GM12878 (cell line): Measurements from ENCODE around the gene TBP. TPM values are rescaled to one million over a fixed set of nuclear protein-coding genes. Genes with fewer than 3 reads are reported as not detected.
A peak's percentile ranks its signal among the peaks of the same experiment; 100 is the strongest.

Source experiments
- ATAC-seq: fragments of 200-7000 bp; cut with Tn5 transposase; 3 replicates; pipeline ENCODE4 v1.9.1; 2020; ENCODE audit warnings: mild to moderate bottlenecking, moderate library complexity
- BruUV-seq: library from RNA; stranded (reverse); fragments of 400-500 nt; replicated peaks from 2 replicates; lab custom pipeline; 2021; lab: Mats Ljungman, UMichigan
- CTCF ChIA-PET: fragments of 300-600 bp; sonication (Branson Sonifier 250); formaldehyde crosslinking; extraction: SDS; loops from one replicate; lab custom pipeline; 2021; ENCODE audit warnings: inconsistent platforms; lab: Yijun Ruan, JAX
- POLR2A ChIA-PET: fragments of 350-600 bp; formaldehyde crosslinking; extraction: SDS; loops from one replicate; lab custom pipeline; 2021; ENCODE audit warnings: inconsistent platforms; lab: Charles Lee
- RAD21 ChIA-PET: fragments of 300-600 bp; sonication (Branson Sonifier 250); formaldehyde crosslinking; loops from one replicate; lab custom pipeline; 2023; ENCODE audit warnings: antibody characterized with exemption; ENCODE audit not compliant: unreplicated experiment; lab: Charles Lee
- SMC1A ChIA-PET: fragments of 300-600 bp; sonication (Branson Sonifier 250); formaldehyde crosslinking; loops from one replicate; lab custom pipeline; 2023; ENCODE audit not compliant: unreplicated experiment, uncharacterized antibody; lab: Charles Lee
- DNase-seq: peaks from one replicate; pipeline ENCODE4 v3.0.0-alpha.2; 2011; ENCODE audit warnings: low read depth, low spot score
- FAIRE-seq: peaks from 3 replicates; lab custom pipeline; 2011; peaks lifted over from hg19 to GRCh38; lab: Jason Lieb, UNC
- H2AFZ ChIP-seq: 2 replicates; pipeline ENCODE4 v1.6.0; 2011; ENCODE audit warnings: low read depth, low read length, control low read depth; ENCODE audit not compliant: control insufficient read depth
- H3K27ac ChIP-seq: 2 replicates; pipeline ENCODE4 v1.5.1; 2011; ENCODE audit warnings: control low read depth; ENCODE audit not compliant: control insufficient read depth, insufficient read depth
- H3K27me3 ChIP-seq, 2 experiments: replicated peaks in 1 of 2; 2 replicates each; pipeline versions ENCODE4 v1.6.0 to v1.6.1; 2011; ENCODE audit warnings: low read length in 1 of 2; ENCODE audit not compliant: control insufficient read depth in 2 of 2, insufficient read depth in 2 of 2
- H3K36me3 ChIP-seq, 2 experiments: 2 replicates each; pipeline ENCODE4 v1.5.1; 2011; ENCODE audit warnings: low read length in 1 of 2; ENCODE audit not compliant: control insufficient read depth in 2 of 2, insufficient read depth in 2 of 2
- H3K4me1 ChIP-seq: 2 replicates; pipeline ENCODE4 v1.6.1; 2011; ENCODE audit warnings: mild to moderate bottlenecking, low read length, moderate library complexity, mixed read lengths; ENCODE audit not compliant: control insufficient read depth, insufficient read depth
- H3K4me2 ChIP-seq: 2 replicates; pipeline ENCODE4 v1.6.0; 2011; ENCODE audit warnings: control low read depth; ENCODE audit not compliant: control insufficient read depth, insufficient read depth
- H3K4me3 ChIP-seq: fragments of 200-600 bp; sonication (generic); 2 replicates; pipeline ENCODE4 v1.5.1; 2016
- H3K79me2 ChIP-seq: 2 replicates; pipeline ENCODE4 v1.6.0; 2011; ENCODE audit warnings: low read length; ENCODE audit not compliant: control insufficient read depth, insufficient read depth
- H3K9ac ChIP-seq: 2 replicates; pipeline ENCODE4 v1.8.0; 2011; ENCODE audit warnings: low read length, control low read depth, mixed read lengths; ENCODE audit not compliant: control insufficient read depth, insufficient read depth
- H3K9me3 ChIP-seq: replicated peaks from 3 replicates; pipeline ENCODE4 v1.5.1; 2011; ENCODE audit warnings: mild to moderate bottlenecking, low read length; ENCODE audit not compliant: control insufficient read depth, insufficient read depth
- H4K20me1 ChIP-seq: 2 replicates; pipeline ENCODE4 v1.6.0; 2011; ENCODE audit not compliant: control insufficient read depth, insufficient read depth
- BCL3 ChIP-seq: IDR thresholded peaks from 2 replicates; pipeline ENCODE4 v1.6.1; 2011; ENCODE audit warnings: borderline replicate concordance, low read depth, mild to moderate bottlenecking, moderate library complexity, low read length; ENCODE audit not compliant: insufficient read depth, poor library complexity, severe bottlenecking
- NKRF ChIP-seq: fragments of 450-650 bp; conservative IDR thresholded peaks from 2 replicates; pipeline ENCODE4 v1.6.1; 2017; ENCODE audit warnings: mild to moderate bottlenecking, moderate library complexity
- WGBS: methylation state at CpG from one replicate; pipeline ENCODE4 v1.1.6; 2016; ENCODE audit warnings: low lambda C conversion rate; ENCODE audit not compliant: insufficient replicate concordance, insufficient coverage; ENCODE audit errors: missing lambda C conversion rate; 5-methylcytosine and 5-hydroxymethylcytosine counted together
- in situ Hi-C: fragments of 300-500 bp; cut with MboI; formaldehyde crosslinking; loops from 9 replicates; pipeline ENCODE4 v1.14.3; 2018; ENCODE audit warnings: mixed read lengths
- intact Hi-C: fragments of 100-400 bp; cut with micrococcal nuclease; formaldehyde crosslinking; loops from one replicate; pipeline ENCODE4 v1.14.2; 2022; ENCODE audit not compliant: unreplicated experiment
- polyA plus RNA-seq, 11 experiments: library from polyadenylated mRNA; depleted of rRNA in 4 of 11; unstranded in 6 of 11; stranded (reverse) in 5 of 11; fragments of >200 nt; fragmentation: Nextera tagmentation in 4 of 11; fragmentation: Illumina TruSeq in 1 of 11; extraction: Ambion mirVana in 4 of 11; extraction: Trizol in 1 of 11; gene quantifications; 1 replicate in 1 of 11; 2 replicates in 10 of 11; pipeline versions ENCODE4 v1.2.1 to v1.2.3, GENCODE V29; 2011 to 2016; ENCODE audit warnings: inconsistent platforms in 2 of 11, missing spikeins in 2 of 11, low read depth in 1 of 11
- total RNA-seq, 4 experiments: library from RNA; depleted of rRNA in 3 of 4; stranded (reverse); fragments of >200 nt in 3 of 4; fragmentation: Illumina TruSeq in 1 of 4; extraction: Trizol in 1 of 4; gene quantifications; 2 replicates each; pipeline versions ENCODE4 v1.2.1 to v1.2.3, GENCODE V29; 2013 to 2021

Gene TBP
- total and polyA plus RNA-seq, 10 of the 15 experiments (the other 5 are each of a cell fraction or from before 2014, with no cell fraction given): 13.6 to 39.5 (median 26.5) TPM

- in situ Hi-C loops: no loop called here
- no peaks in the 10 kb centered on the region for H3K9me3 ChIP-seq
- POLR2A ChIA-PET: no interaction called here
- RAD21 ChIA-PET: no interaction called here
- H3K36me3 ChIP-seq: peaks cover 21 to 49% of the 10 kb centered on the region in 2 experiments
- no peaks in the 10 kb centered on the region for H3K4me1 ChIP-seq
- no peak for DNase-seq
- peaks cover 2% of the 10 kb centered on the region for H3K79me2 ChIP-seq
- no peak overlapping the region for H3K4me3 ChIP-seq
- CTCF ChIA-PET: interaction anchor here (0.9 kb wide), 1 partner anchor 11 kb away, joined by 3 read pairs; no protein-coding TSS in a partner anchor
- H4K20me1 ChIP-seq: no peaks in the 10 kb centered on the region
- no peak overlapping the region for H3K4me2 ChIP-seq
- no peak overlapping the region for H2AFZ ChIP-seq
- TF ChIP-seq BCL3 (peak; percentile 80), NKRF (no peak)
- TF ChIP-seq, all 136 proteins: peak for 1
- Histone ChIP-seq H3K9ac (no peak overlapping the region), H3K27ac (no peak overlapping the region), H3K27me3 (no peaks in the 10 kb centered on the region)
- FAIRE-seq: no peak
- intact Hi-C loops: no loop called here
- no peak for ATAC-seq
- SMC1A ChIA-PET: no interaction called here
- BruUV-seq: no TSS peak
- WGBS: 100% methylated on average over 4 of the region's 4 CpGs
Observed at GRCh38 chr6:170537329-170537728, 16.8 kb upstream of the TBP start.
